ENCODE data around the gene CCKAR. TPM values are rescaled to one million over a fixed set of nuclear protein-coding genes. Genes with fewer than 3 reads are reported as not detected.

Gene CCKAR
- total and polyA plus RNA-seq, 2 of the 8 experiments (the other 6 are each of a cell fraction or from before 2014, with no cell fraction given): not detected

DNA sequence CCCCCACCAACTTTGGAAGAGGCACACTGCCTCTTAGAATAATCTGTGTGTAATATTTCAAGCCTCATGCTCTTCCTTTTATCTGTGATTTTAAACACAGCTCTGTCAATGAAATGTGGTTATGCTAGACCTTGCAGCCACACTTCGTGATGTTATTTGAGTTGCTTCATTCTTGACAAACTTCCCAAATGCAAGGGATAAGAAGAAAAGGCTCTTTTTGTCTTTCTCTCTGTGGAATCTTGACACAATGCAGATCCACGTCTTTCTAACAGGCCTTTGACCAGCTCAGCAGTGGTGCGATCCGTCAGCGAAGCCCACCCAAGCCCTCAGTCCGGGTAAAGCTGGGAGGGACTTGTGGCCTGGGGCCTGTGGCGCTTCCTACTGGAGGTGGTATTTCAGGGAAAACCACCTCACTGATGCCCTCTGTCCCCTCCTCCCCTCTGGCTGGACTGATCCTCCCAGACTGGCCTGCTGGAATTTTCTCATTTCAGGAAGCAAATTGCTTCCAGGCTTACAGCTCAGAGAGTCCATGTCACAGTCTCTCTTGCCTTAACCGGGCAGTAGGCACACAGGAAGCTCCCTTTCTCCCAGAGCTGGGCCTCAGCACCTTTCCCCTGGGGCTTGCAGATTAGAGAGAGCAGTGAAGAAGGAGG, 19.5 kb upstream of the CCKAR start:
- H2BK15ac ChIP-seq (ENCODE audit: low read length): no peak overlapping the region
- TF ChIP-seq RBBP5 (IDR thresholded peaks at IDR 0.05; ENCODE audit: borderline replicate concordance, low read depth, low read length) (no peak), NRF1 (IDR thresholded peaks at IDR 0.05; ENCODE audit: low read depth, low read length) (no peak), CBX8 (IDR thresholded peaks at IDR 0.05; ENCODE audit: borderline replicate concordance, low read depth, low read length) (no peak)
- no peak overlapping the region for H3K4me3 ChIP-seq (ENCODE audit: extremely low read depth in 1 of 4, insufficient read depth in 2 of 4, low read depth in 3 of 4, low read length in 4 of 4)
- DNase-seq (ENCODE audit: low read depth in 1 of 2, low spot score in 2 of 2) (peak in 1 of 2 experiments; percentile 31), FAIRE-seq (no peak)
- no peaks in the 10 kb centered on the region for H3K27me3 ChIP-seq (replicated peaks in 1 of 4; ENCODE audit: control insufficient read depth in 3 of 4, extremely low read depth in 1 of 4, insufficient read depth in 3 of 4, low read length in 3 of 4)
- H3K9me3 ChIP-seq (ENCODE audit: insufficient read depth in 2 of 2, low read depth in 1 of 2, low read length in 1 of 2): no peaks in the 10 kb centered on the region
- no peak overlapping the region for H3K4me2 ChIP-seq (ENCODE audit: insufficient read depth in 1 of 2, low read depth in 2 of 2, low read length in 2 of 2)
- no peak overlapping the region for H3K9ac ChIP-seq (replicated peaks in 1 of 4; ENCODE audit: extremely low read depth in 1 of 4, low read depth in 3 of 4, low read length in 3 of 4)
- H2AFZ ChIP-seq (ENCODE audit: low read length): peak overlapping the region; percentile 62; the same call in 1 of the 2 replicates
- no peak overlapping the region for H4K91ac ChIP-seq (replicated peaks; ENCODE audit: insufficient read length, low read length)
- no peak overlapping the region for H2BK120ac ChIP-seq (replicated peaks; ENCODE audit: low read depth, low read length)
- no peak overlapping the region for H3K23ac ChIP-seq (ENCODE audit: insufficient read length)
- H3K56ac ChIP-seq (replicated peaks; ENCODE audit: insufficient read length, low read depth, low read length): no peak overlapping the region
- peaks cover 0 to 2% (median 0%) of the 10 kb centered on the region in 4 experiments; a peak in 1 of 7 replicates for H3K4me1 ChIP-seq (replicated peaks in 1 of 4; ENCODE audit: control insufficient read depth in 3 of 4, insufficient read depth in 4 of 4, low read length in 3 of 4)
- 84% methylated on average over 8 of the region's 8 CpGs; no CpG with 5 or more reads in 1 of the 2 experiments for WGBS, 2 experiments (ENCODE audit: extremely low coverage in 1 of 2, insufficient coverage in 1 of 2, insufficient read length in 1 of 2, insufficient replicate concordance in 2 of 2, low coverage in 1 of 2, low lambda C conversion rate in 2 of 2, missing lambda C conversion rate in 1 of 2)
- H2AK5ac ChIP-seq (ENCODE audit: low read depth, low read length): no peak overlapping the region
- no peak overlapping the region for H4K5ac ChIP-seq (ENCODE audit: insufficient read length, low read depth, low read length)
- no peaks in the 10 kb centered on the region for H3K79me2 ChIP-seq (ENCODE audit: control insufficient read depth in 1 of 2, insufficient read depth in 2 of 2, low read length in 2 of 2)
- H3K36me3 ChIP-seq (ENCODE audit: control insufficient read depth in 2 of 4, insufficient read depth in 4 of 4, low read length in 3 of 4): no peaks in the 10 kb centered on the region; a peak in 1 of 8 replicates
- H3K4ac ChIP-seq (replicated peaks; ENCODE audit: insufficient read length, low read depth, low read length): no peak overlapping the region
- no peaks in the 10 kb centered on the region for H3K79me1 ChIP-seq (ENCODE audit: low read depth, low read length)
- H3K23me2 ChIP-seq (ENCODE audit: low read depth, low read length): peaks cover 2% of the 10 kb centered on the region; the same call in 1 of the 2 replicates
- H2BK20ac ChIP-seq (ENCODE audit: low read length): no peak overlapping the region
- H4K20me1 ChIP-seq (replicated peaks in 1 of 2; ENCODE audit: control insufficient read depth in 1 of 2, insufficient read depth in 2 of 2, low read length in 2 of 2): no peaks in the 10 kb centered on the region
- H4K8ac ChIP-seq (ENCODE audit: extremely low read depth, insufficient read depth, low read length): 0 out of 2 replicates have a peak overlapping the region, but pooled peaks have one; percentile 14
- no peak overlapping the region for H3K27ac ChIP-seq (ENCODE audit: low read depth, low read length)
- ChIA-PET CTCF (ENCODE audit: partially characterized antibody) (interaction anchor here (0.6 to 1.5 kb wide), 5 partner anchors 9 to 595 kb away, joined by 3 to 7 read pairs (median 3); no protein-coding TSS in a partner anchor), POLR2A (ENCODE audit: partially characterized antibody) (no interaction called here)
- H3K14ac ChIP-seq (ENCODE audit: insufficient read length): no peak overlapping the region
- no peak overlapping the region for H3K18ac ChIP-seq (ENCODE audit: extremely low read depth, low read length)
- no peak overlapping the region for H2BK5ac ChIP-seq (ENCODE audit: low read depth, low read length)
- no peak overlapping the region for H2BK12ac ChIP-seq (ENCODE audit: low read depth, low read length)
